GM10266 (cell line): Measurements from ENCODE around the gene PRPF18.

Source experiments
- DNase-seq: peaks from one replicate; pipeline ENCODE4 v3.0.0; 2012; ENCODE audit errors: extremely low spot score
- CTCF ChIP-seq: IDR thresholded peaks from 2 replicates; pipeline ENCODE4 v1.5.1; 2012; ENCODE audit warnings: mild to moderate bottlenecking, low read depth; ENCODE audit not compliant: control insufficient read depth, insufficient read depth; ENCODE audit errors: missing control alignments

The PRPF18 gene

GRCh38 chr10:13651969-13652720 is 65.4 kb downstream of the PRPF18 start:
- DNase-seq: no peak
- TF ChIP-seq CTCF: no peak

GRCh38 chr10:13652860-13653259 is 66.1 kb downstream of the PRPF18 start:
- TF ChIP-seq CTCF: no peak
- no peak for DNase-seq

- DNase-seq: no peak
- TF ChIP-seq CTCF: no peak
Measured at GRCh38 chr10:13654118-13654830, 67.5 kb downstream of the PRPF18 start.

GRCh38 chr10:13654846-13655245 is 68.1 kb downstream of the PRPF18 start:
- DNase-seq: no peak
- no peak for TF ChIP-seq CTCF

GRCh38 chr10:13656337-13657100 is 69.8 kb downstream of the PRPF18 start:
- no peak for TF ChIP-seq CTCF
- DNase-seq: no peak

GRCh38 chr10:13657101-13657680 is 70.4 kb downstream of the PRPF18 start:
- DNase-seq: no peak
- no peak for TF ChIP-seq CTCF
